IMR-90 (cell line): Measurements from ENCODE around the gene PIP5K1A. TPM values are rescaled to one million over a fixed set of nuclear protein-coding genes. Genes with fewer than 3 reads are reported as not detected.

Source experiments
- ATAC-seq: fragments of 200-7000 bp; cut with Tn5 transposase; 2 replicates; pipeline ENCODE4 v1.9.1; 2020; ENCODE audit warnings: low read depth, mild to moderate bottlenecking, moderate library complexity
- BruUV-seq: library from RNA; stranded (reverse); fragments of 400-500 nt; replicated peaks from 2 replicates; lab custom pipeline; 2021; lab: Mats Ljungman, UMichigan
- CTCF ChIA-PET: fragments of 300-600 bp; formaldehyde crosslinking; extraction: SDS; loops from one replicate; lab custom pipeline; 2021; ENCODE audit warnings: antibody characterized with exemption; lab: Yijun Ruan, JAX
- POLR2A ChIA-PET: fragments of 300-600 bp; sonication (Branson Sonifier 250); formaldehyde crosslinking; loops from one replicate; lab custom pipeline; 2022; ENCODE audit warnings: antibody characterized with exemption; ENCODE audit not compliant: unreplicated experiment; lab: Charles Lee
- DNase-seq: peaks from one replicate; pipeline ENCODE4 v3.0.0; 2013
- H2AFZ ChIP-seq: replicated peaks from 2 replicates; pipeline ENCODE3; 2013; ENCODE audit warnings: low read length, mild to moderate bottlenecking; ENCODE audit not compliant: poor library complexity
- H2AK5ac ChIP-seq: 2 replicates; pipeline ENCODE4 v1.6.1; 2013; ENCODE audit warnings: low read depth, low read length, inconsistent platforms
- H2AK9ac ChIP-seq: replicated peaks from 2 replicates; pipeline ENCODE3; 2013; ENCODE audit warnings: mild to moderate bottlenecking, low read depth, low read length, moderate library complexity; ENCODE audit not compliant: poor library complexity
- H2BK120ac ChIP-seq: 2 replicates; pipeline ENCODE4 v1.6.1; 2013; ENCODE audit warnings: low read depth, low read length, inconsistent platforms
- H2BK15ac ChIP-seq: 3 replicates; pipeline ENCODE4 v1.6.1; 2013; ENCODE audit warnings: low read depth, low read length, inconsistent platforms
- H2BK20ac ChIP-seq: 2 replicates; pipeline ENCODE4 v1.6.1; 2013; ENCODE audit warnings: low read depth, mild to moderate bottlenecking, inconsistent platforms, low read length, moderate library complexity
- H2BK5ac ChIP-seq: 2 replicates; pipeline ENCODE4 v1.6.1; 2013; ENCODE audit warnings: mild to moderate bottlenecking, low read depth, low read length, inconsistent platforms; ENCODE audit not compliant: poor library complexity, severe bottlenecking
- H3K14ac ChIP-seq: replicated peaks from 2 replicates; pipeline ENCODE4 v1.6.1; 2013; ENCODE audit warnings: low read depth, low read length, inconsistent platforms
- H3K18ac ChIP-seq: 2 replicates; pipeline ENCODE4 v1.6.1; 2013; ENCODE audit warnings: low read depth, low read length, control low read depth
- H3K23ac ChIP-seq: 2 replicates; pipeline ENCODE4 v1.6.1; 2013; ENCODE audit warnings: low read depth, low read length, inconsistent platforms
- H3K27ac ChIP-seq: 2 replicates; pipeline ENCODE4 v1.5.1; 2013; ENCODE audit warnings: mild to moderate bottlenecking, control low read depth, low read length; ENCODE audit not compliant: insufficient read depth
- H3K27me3 ChIP-seq: 2 replicates; pipeline ENCODE4 v1.6.1; 2013; ENCODE audit warnings: low read length; ENCODE audit not compliant: control insufficient read depth, insufficient read depth
- H3K36me3 ChIP-seq: 2 replicates; pipeline ENCODE4 v1.6.1; 2013; ENCODE audit warnings: low read length, mixed read lengths; ENCODE audit not compliant: control insufficient read depth, insufficient read depth
- H3K4ac ChIP-seq: 2 replicates; pipeline ENCODE4 v1.6.1; 2013; ENCODE audit warnings: low read depth, low read length, inconsistent platforms
- H3K4me1 ChIP-seq: 2 replicates; pipeline ENCODE4 v1.6.1; 2013; ENCODE audit warnings: low read length, mixed read lengths; ENCODE audit not compliant: control insufficient read depth, insufficient read depth
- H3K4me2 ChIP-seq: 2 replicates; pipeline ENCODE4 v1.6.1; 2013; ENCODE audit warnings: low read depth, mild to moderate bottlenecking, control low read depth, low read length, moderate library complexity
- H3K4me3 ChIP-seq: 2 replicates; pipeline ENCODE4 v1.5.1; 2013; ENCODE audit warnings: low read depth, mild to moderate bottlenecking, control low read depth, low read length, moderate library complexity; ENCODE audit not compliant: insufficient read depth
- H3K56ac ChIP-seq: 2 replicates; pipeline ENCODE4 v1.6.1; 2013; ENCODE audit warnings: low read length, inconsistent platforms; ENCODE audit not compliant: insufficient read depth; ENCODE audit errors: extremely low read depth
- H3K79me1 ChIP-seq, 2 experiments: 2 replicates each; pipeline ENCODE4 v1.6.1; 2013; ENCODE audit warnings: low read length in 2 of 2, inconsistent platforms in 1 of 2, low read depth in 1 of 2
- H3K9ac ChIP-seq: 2 replicates; pipeline ENCODE4 v1.6.1; 2013; ENCODE audit warnings: low read depth, low read length, control low read depth
- H3K9me1 ChIP-seq: 2 replicates; pipeline ENCODE4 v1.6.1; 2013; ENCODE audit warnings: low read length, inconsistent platforms; ENCODE audit not compliant: insufficient read depth
- H3K9me3 ChIP-seq: 2 replicates; pipeline ENCODE4 v1.6.1; 2013; ENCODE audit warnings: low read length; ENCODE audit not compliant: control insufficient read depth, insufficient read depth
- H4K20me1 ChIP-seq: 2 replicates; pipeline ENCODE4 v1.6.1; 2013; ENCODE audit warnings: low read length, inconsistent platforms; ENCODE audit not compliant: insufficient read depth
- H4K5ac ChIP-seq: 2 replicates; pipeline ENCODE4 v1.6.1; 2013; ENCODE audit warnings: mild to moderate bottlenecking, low read depth, low read length, control low read depth
- H4K8ac ChIP-seq, 2 experiments: 2 replicates each; pipeline ENCODE4 v1.6.1; 2013; ENCODE audit warnings: low read depth in 2 of 2, low read length in 2 of 2, control low read depth in 1 of 2, inconsistent platforms in 1 of 2
- H4K91ac ChIP-seq: 2 replicates; pipeline ENCODE4 v1.6.1; 2013; ENCODE audit warnings: low read depth, low read length, inconsistent platforms; ENCODE audit not compliant: insufficient read depth
- BHLHE40 ChIP-seq: fragments of 150-350 bp; IDR thresholded peaks from 2 replicates; pipeline ENCODE4 v1.6.1; 2016; ENCODE audit warnings: mild to moderate bottlenecking, low read depth, low read length
- CEBPB ChIP-seq: IDR thresholded peaks from 2 replicates; pipeline ENCODE4 v1.6.1; 2012; ENCODE audit warnings: low read depth, low read length, improper control_type of control experiment
- CHD1 ChIP-seq: IDR thresholded peaks from 2 replicates; pipeline ENCODE4 v1.6.1; 2012; ENCODE audit warnings: low read depth, low read length, improper control_type of control experiment
- CTCF ChIP-seq: conservative IDR thresholded peaks from 2 replicates; pipeline ENCODE4 v1.5.1; 2012; ENCODE audit warnings: mild to moderate bottlenecking, low read depth, low read length, improper control_type of control experiment
- ELK1 ChIP-seq: fragments of 150-350 bp; IDR thresholded peaks from 2 replicates; pipeline ENCODE4 v1.6.1; 2016; ENCODE audit warnings: low read depth, mild to moderate bottlenecking, low read length, moderate library complexity, borderline replicate concordance
- MAZ ChIP-seq: IDR thresholded peaks from 2 replicates; pipeline ENCODE4 v1.6.1; 2012; ENCODE audit warnings: low read depth, mild to moderate bottlenecking, low read length, improper control_type of control experiment, moderate library complexity, borderline replicate concordance
- MXI1 ChIP-seq: IDR thresholded peaks from 2 replicates; pipeline ENCODE4 v1.6.1; 2012; ENCODE audit warnings: low read depth, mild to moderate bottlenecking, low read length, moderate library complexity, borderline replicate concordance
- NFE2L2 ChIP-seq: fragments of 150-350 bp; IDR thresholded peaks from 2 replicates; pipeline ENCODE4 v1.6.1; 2016; ENCODE audit warnings: low read depth, mild to moderate bottlenecking, low read length
- POLR2A ChIP-seq: IDR thresholded peaks from 2 replicates; pipeline ENCODE4 v1.6.1; 2012; ENCODE audit warnings: mild to moderate bottlenecking, low read depth, low read length
- RAD21 ChIP-seq: IDR thresholded peaks from 2 replicates; pipeline ENCODE4 v1.6.1; 2012; ENCODE audit warnings: low read length, improper control_type of control experiment
- RCOR1 ChIP-seq: IDR thresholded peaks from 2 replicates; pipeline ENCODE4 v1.6.1; 2012; ENCODE audit warnings: mild to moderate bottlenecking, low read length, improper control_type of control experiment; ENCODE audit not compliant: insufficient replicate concordance
- RFX5 ChIP-seq: IDR thresholded peaks from 2 replicates; pipeline ENCODE4 v1.8.0; 2012; ENCODE audit warnings: low read depth, mild to moderate bottlenecking, low read length, moderate library complexity
- WGBS, 2 experiments: methylation state at CpG; one replicate each; pipeline versions ENCODE4 v1.1.5 to v1.1.7; 2013; ENCODE audit warnings: missing lambda C conversion rate in 2 of 2; ENCODE audit not compliant: insufficient read length in 1 of 2; ENCODE audit errors: extremely low coverage in 2 of 2; 5-methylcytosine and 5-hydroxymethylcytosine counted together
- dilution Hi-C: fragments of 300-500 bp; cut with HindIII; formaldehyde crosslinking; loops from one replicate; pipeline ENCODE4 v1.14.3; 2018; ENCODE audit warnings: low sequenced_read_pairs; ENCODE audit not compliant: unreplicated experiment
- in situ Hi-C: fragments of 300-500 bp; cut with MboI; formaldehyde crosslinking; loops from 3 replicates; pipeline ENCODE4 v1.14.3; 2019; ENCODE audit warnings: low sequenced_read_pairs, inconsistent platforms, mixed read lengths
- intact Hi-C: fragments of 100-400 bp; cut with micrococcal nuclease; formaldehyde crosslinking; loops from 2 replicates; pipeline ENCODE4 v1.10.0; 2022
- polyA plus RNA-seq, 3 experiments: library from polyadenylated mRNA; depleted of rRNA; stranded (reverse); fragments of >200 nt; gene quantifications; 2 replicates each; pipeline ENCODE4 v1.2.3, GENCODE V29; 2012; ENCODE audit warnings: low replicate concordance in 1 of 3
- total RNA-seq: library from RNA; depleted of rRNA; stranded (reverse); fragments of >200 nt; gene quantifications from 2 replicates; pipeline ENCODE4 v1.2.3, GENCODE V29; 2012
- TF ChIP-seq, protein P1 (sequence below): fragments of 150-350 bp; IDR thresholded peaks from 2 replicates; pipeline ENCODE4 v1.6.1; 2017; ENCODE audit warnings: mild to moderate bottlenecking, antibody characterized with exemption, low read length, low read depth

Gene PIP5K1A
- total and polyA plus RNA-seq, 2 of the 4 experiments (the other 2 are of a cell fraction), result 59.1 to 105 TPM

DNA sequence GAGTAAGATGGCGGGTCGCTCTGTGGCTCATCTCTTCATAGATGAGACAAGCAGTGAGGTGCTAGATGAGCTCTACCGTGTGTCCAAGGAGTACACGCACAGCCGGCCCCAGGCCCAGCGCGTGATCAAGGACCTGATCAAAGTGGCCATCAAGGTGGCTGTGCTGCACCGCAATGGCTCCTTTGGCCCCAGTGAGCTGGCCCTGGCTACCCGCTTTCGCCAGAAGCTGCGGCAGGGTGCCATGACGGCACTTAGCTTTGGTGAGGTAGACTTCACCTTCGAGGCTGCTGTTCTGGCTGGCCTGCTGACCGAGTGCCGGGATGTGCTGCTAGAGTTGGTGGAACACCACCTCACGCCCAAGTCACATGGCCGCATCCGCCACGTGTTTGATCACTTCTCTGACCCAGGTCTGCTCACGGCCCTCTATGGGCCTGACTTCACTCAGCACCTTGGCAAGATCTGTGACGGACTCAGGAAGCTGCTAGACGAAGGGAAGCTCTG is 39.6 kb upstream of the PIP5K1A start:
- Histone ChIP-seq H2BK5ac (no peak overlapping the region), H3K4me2 (no peak overlapping the region), H3K27ac (no peak overlapping the region), H3K56ac (no peak overlapping the region), H2AFZ (no peak overlapping the region), H3K9ac (no peak overlapping the region), H4K5ac (no peak overlapping the region), H3K36me3 (peaks cover 40% of the 10 kb centered on the region), H2BK120ac (no peak overlapping the region), H4K8ac (no peak overlapping the region), H3K9me3 (no peaks in the 10 kb centered on the region), H2AK5ac (no peak overlapping the region), H3K27me3 (no peaks in the 10 kb centered on the region), H3K23ac (no peak overlapping the region), H3K14ac (no peak overlapping the region), H2BK20ac (no peak overlapping the region), H3K4ac (no peak overlapping the region), H4K20me1 (no peaks in the 10 kb centered on the region), H2AK9ac (no peak overlapping the region), H3K4me3 (no peak overlapping the region), H4K91ac (no peak overlapping the region), H3K4me1 (no peaks in the 10 kb centered on the region), H3K9me1 (no peaks in the 10 kb centered on the region), H2BK15ac (no peak overlapping the region), H3K18ac (no peak overlapping the region), H3K79me1 (peaks cover 3 to 7% of the 10 kb centered on the region in 2 experiments; a peak in 2 of 4 replicates)
- dilution Hi-C loops, result no loop called here
- TF ChIP-seq, protein P1, sequence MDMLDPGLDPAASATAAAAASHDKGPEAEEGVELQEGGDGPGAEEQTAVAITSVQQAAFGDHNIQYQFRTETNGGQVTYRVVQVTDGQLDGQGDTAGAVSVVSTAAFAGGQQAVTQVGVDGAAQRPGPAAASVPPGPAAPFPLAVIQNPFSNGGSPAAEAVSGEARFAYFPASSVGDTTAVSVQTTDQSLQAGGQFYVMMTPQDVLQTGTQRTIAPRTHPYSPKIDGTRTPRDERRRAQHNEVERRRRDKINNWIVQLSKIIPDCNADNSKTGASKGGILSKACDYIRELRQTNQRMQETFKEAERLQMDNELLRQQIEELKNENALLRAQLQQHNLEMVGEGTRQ, result no peak
- TF ChIP-seq CHD1, result no peak
- no peak for TF ChIP-seq POLR2A
- no peak for TF ChIP-seq RCOR1
- TF ChIP-seq NFE2L2, result no peak
- TF ChIP-seq RFX5, result no peak
- no peak for TF ChIP-seq ELK1
- no peak for TF ChIP-seq BHLHE40
- TF ChIP-seq MAZ, result no peak
- TF ChIP-seq CTCF, result no peak
- no peak for TF ChIP-seq CEBPB
- no peak for TF ChIP-seq RAD21
- no peak for TF ChIP-seq MXI1
- intact Hi-C loops, result no loop called here
- in situ Hi-C loops, result loop anchor here (5.0 kb wide), 1 partner anchor 62 kb away; no protein-coding TSS in a partner anchor
- CTCF ChIA-PET, result interaction anchor here (1.8 kb wide), 1 partner anchor 59 kb away, joined by 6 read pairs; no protein-coding TSS in a partner anchor
- ATAC-seq (no peak), DNase-seq (no peak)
- BruUV-seq, result no TSS peak
- 94% methylated on average over 17 of the region's 22 CpGs; no CpG with 5 or more reads in 1 of the 2 experiments for WGBS, 2 experiments
- POLR2A ChIA-PET, result no interaction called here
